ENCODE data around the gene ACTR10. TPM values are rescaled to one million over a fixed set of nuclear protein-coding genes. Genes with fewer than 3 reads are reported as not detected.
A peak's percentile ranks its signal among the peaks of the same experiment; 100 is the strongest.

The ACTR10 gene
- total RNA-seq, 2 experiments from 2014 or later: 42.5 to 60.4 TPM

DNA sequence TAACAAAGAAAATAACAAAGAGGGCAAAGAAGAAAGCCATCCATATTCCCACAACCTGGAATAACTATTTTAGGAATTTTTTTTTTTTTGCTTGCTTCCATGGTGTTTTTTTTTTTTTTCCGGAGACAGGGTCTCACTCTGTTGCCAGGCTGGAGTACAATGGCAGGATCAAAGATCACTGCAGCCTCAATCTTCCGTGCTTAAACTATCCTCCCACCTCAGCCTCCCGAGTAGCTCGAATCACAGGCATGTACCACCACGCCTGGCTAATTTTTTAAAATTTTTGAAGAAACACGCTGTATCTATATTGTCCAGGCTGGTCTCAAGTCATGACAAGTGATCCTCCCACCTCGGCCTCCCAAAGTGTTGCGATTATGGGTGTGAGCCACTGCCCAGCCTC lies 78.2 kb downstream of the ACTR10 start:
- H3K27ac ChIP-seq (ENCODE audit: low read depth, low read length, poor library complexity, severe bottlenecking): no peak overlapping the region
- peaks cover 14% of the 10 kb centered on the region; the same call in 1 of the 2 replicates for H4K20me1 ChIP-seq (ENCODE audit: insufficient read depth, low read length)
- intact Hi-C loops (cut with micrococcal nuclease; ENCODE audit: unreplicated experiment): no loop called here
- no peak for DNase-seq (ENCODE audit: low spot score)
- no peak for TF ChIP-seq EZH2phosphoT487 (IDR thresholded peaks at IDR 0.05; ENCODE audit: borderline replicate concordance, low read depth, low read length)
- TF ChIP-seq, protein P1, sequence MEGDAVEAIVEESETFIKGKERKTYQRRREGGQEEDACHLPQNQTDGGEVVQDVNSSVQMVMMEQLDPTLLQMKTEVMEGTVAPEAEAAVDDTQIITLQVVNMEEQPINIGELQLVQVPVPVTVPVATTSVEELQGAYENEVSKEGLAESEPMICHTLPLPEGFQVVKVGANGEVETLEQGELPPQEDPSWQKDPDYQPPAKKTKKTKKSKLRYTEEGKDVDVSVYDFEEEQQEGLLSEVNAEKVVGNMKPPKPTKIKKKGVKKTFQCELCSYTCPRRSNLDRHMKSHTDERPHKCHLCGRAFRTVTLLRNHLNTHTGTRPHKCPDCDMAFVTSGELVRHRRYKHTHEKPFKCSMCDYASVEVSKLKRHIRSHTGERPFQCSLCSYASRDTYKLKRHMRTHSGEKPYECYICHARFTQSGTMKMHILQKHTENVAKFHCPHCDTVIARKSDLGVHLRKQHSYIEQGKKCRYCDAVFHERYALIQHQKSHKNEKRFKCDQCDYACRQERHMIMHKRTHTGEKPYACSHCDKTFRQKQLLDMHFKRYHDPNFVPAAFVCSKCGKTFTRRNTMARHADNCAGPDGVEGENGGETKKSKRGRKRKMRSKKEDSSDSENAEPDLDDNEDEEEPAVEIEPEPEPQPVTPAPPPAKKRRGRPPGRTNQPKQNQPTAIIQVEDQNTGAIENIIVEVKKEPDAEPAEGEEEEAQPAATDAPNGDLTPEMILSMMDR (conservative IDR thresholded peaks at IDR 0.05; ENCODE audit: low read length): no peak
- H3K9me2 ChIP-seq (ENCODE audit: insufficient read depth, low read length): no peaks in the 10 kb centered on the region
- peaks cover 87% of the 10 kb centered on the region for H3K79me2 ChIP-seq (ENCODE audit: insufficient read depth, low read depth, low read length)
- H3K36me3 ChIP-seq (ENCODE audit: insufficient read depth, low read length): peaks cover 98% of the 10 kb centered on the region
- H3K4me3 ChIP-seq (ENCODE audit: low read depth, low read length, poor library complexity, severe bottlenecking): no peak overlapping the region
- CTCF ChIA-PET (ENCODE audit: unreplicated experiment): no interaction called here
- no peaks in the 10 kb centered on the region for H3K4me1 ChIP-seq (ENCODE audit: insufficient read depth, low read length, poor library complexity, severe bottlenecking)
- no TSS peak for BruUV-seq (replicated peaks)
- no peak overlapping the region for H2AFZ ChIP-seq (ENCODE audit: low read length)
- no peaks in the 10 kb centered on the region for H3K9me3 ChIP-seq (ENCODE audit: low read length)
- no peak overlapping the region for H3K4me2 ChIP-seq (ENCODE audit: low read length)
- POLR2A ChIA-PET: no interaction called here

DNA sequence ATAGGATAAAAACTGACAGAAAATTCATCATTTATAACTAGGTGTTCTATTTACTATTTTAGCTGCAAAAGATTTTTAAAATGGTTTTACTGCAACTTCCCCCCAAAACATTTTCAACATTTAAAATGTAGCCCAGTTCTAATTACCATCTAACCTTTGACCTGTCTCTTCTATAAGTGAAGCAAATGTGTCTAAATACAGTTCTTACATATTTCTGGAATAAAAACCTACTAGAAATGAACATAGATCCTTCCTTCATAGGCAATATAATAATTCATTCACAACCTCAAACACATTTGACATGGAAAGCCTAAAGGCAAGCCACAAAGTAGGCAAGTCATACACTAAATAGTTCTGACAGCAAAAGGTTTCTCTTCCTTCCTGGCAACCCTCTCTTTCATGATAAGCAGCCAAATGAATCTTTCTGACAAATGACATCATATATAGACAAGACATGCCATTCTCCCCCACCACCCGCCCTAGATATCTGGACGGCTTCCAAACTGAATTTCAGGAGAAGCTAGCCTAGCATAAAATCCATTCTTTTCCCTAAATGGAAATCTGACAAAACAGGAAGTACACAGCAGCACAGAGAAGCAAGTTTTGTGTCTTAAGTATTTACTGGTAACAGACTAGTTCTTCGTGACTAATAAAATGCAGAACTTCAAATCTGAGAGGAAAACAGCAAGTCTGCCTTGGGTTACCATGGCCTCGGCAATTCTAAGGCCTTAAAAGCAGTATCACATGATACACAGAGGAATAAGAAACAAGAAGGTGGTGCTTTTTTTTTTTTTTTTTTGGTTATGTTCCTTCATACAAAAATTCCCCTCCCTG lies 81.2 kb downstream of the ACTR10 start:
- Histone ChIP-seq H3K4me3 (ENCODE audit: low read depth, low read length, poor library complexity, severe bottlenecking) (no peak overlapping the region), H3K27ac (ENCODE audit: low read depth, low read length, poor library complexity, severe bottlenecking) (no peak overlapping the region), H3K79me2 (ENCODE audit: insufficient read depth, low read depth, low read length) (peaks cover 92% of the 10 kb centered on the region), H3K9me3 (ENCODE audit: low read length) (no peaks in the 10 kb centered on the region), H4K20me1 (ENCODE audit: insufficient read depth, low read length) (peaks cover 12% of the 10 kb centered on the region; the same call in 1 of the 2 replicates), H3K4me1 (ENCODE audit: insufficient read depth, low read length, poor library complexity, severe bottlenecking) (no peaks in the 10 kb centered on the region), H3K9me2 (ENCODE audit: insufficient read depth, low read length) (no peaks in the 10 kb centered on the region), H3K4me2 (ENCODE audit: low read length) (no peak overlapping the region), H3K36me3 (ENCODE audit: insufficient read depth, low read length) (peaks cover 99% of the 10 kb centered on the region), H2AFZ (ENCODE audit: low read length) (no peak overlapping the region)
- no peak for DNase-seq (ENCODE audit: low spot score)
- TF ChIP-seq, protein P1 (conservative IDR thresholded peaks at IDR 0.05; ENCODE audit: low read length): no peak
- no peak for TF ChIP-seq EZH2phosphoT487 (IDR thresholded peaks at IDR 0.05; ENCODE audit: borderline replicate concordance, low read depth, low read length)
- BruUV-seq (replicated peaks): TSS peak; percentile 1
- POLR2A ChIA-PET: interaction anchor here (0.7 to 0.8 kb wide), 2 partner anchors 12 to 24 kb away, joined by 3 read pairs; no protein-coding TSS in a partner anchor
- CTCF ChIA-PET (ENCODE audit: unreplicated experiment): no interaction called here
- intact Hi-C loops (cut with micrococcal nuclease; ENCODE audit: unreplicated experiment): no loop called here

DNA sequence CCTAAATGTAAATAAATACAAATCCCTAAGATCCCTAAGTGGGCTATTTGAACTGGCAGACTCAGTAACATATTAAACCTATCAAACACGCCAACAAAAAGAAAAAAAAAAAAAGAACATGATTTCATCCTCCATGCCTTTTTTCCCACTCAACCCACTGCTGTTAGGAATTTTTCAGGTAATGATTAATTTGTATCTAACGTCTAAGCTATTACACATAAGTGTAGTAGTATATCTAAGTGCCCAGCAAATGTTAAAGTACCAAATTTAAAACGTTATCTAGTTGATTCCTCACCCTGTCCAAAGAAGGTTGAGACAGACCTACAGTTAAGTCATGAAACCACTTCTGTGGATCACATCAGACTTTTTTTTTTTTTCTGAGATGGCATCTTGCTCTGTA lies 82.0 kb downstream of the ACTR10 start:
- no peak overlapping the region for H3K4me2 ChIP-seq (ENCODE audit: low read length)
- DNase-seq (ENCODE audit: low spot score): no peak
- ChIA-PET CTCF (ENCODE audit: unreplicated experiment) (no interaction called here), POLR2A (interaction anchor here (0.7 kb wide), 1 partner anchor 11 kb away, joined by 3 read pairs; no protein-coding TSS in a partner anchor)
- no peak overlapping the region for H3K27ac ChIP-seq (ENCODE audit: low read depth, low read length, poor library complexity, severe bottlenecking)
- no TSS peak for BruUV-seq (replicated peaks)
- intact Hi-C loops (cut with micrococcal nuclease; ENCODE audit: unreplicated experiment): no loop called here
- peaks cover 12% of the 10 kb centered on the region; the same call in 1 of the 2 replicates for H4K20me1 ChIP-seq (ENCODE audit: insufficient read depth, low read length)
- H3K79me2 ChIP-seq (ENCODE audit: insufficient read depth, low read depth, low read length): peaks cover 93% of the 10 kb centered on the region
- no peaks in the 10 kb centered on the region for H3K4me1 ChIP-seq (ENCODE audit: insufficient read depth, low read length, poor library complexity, severe bottlenecking)
- H3K9me2 ChIP-seq (ENCODE audit: insufficient read depth, low read length): no peaks in the 10 kb centered on the region
- H3K9me3 ChIP-seq (ENCODE audit: low read length): no peaks in the 10 kb centered on the region
- H3K4me3 ChIP-seq (ENCODE audit: low read depth, low read length, poor library complexity, severe bottlenecking): no peak overlapping the region
- H2AFZ ChIP-seq (ENCODE audit: low read length): no peak overlapping the region
- TF ChIP-seq, protein P1 (conservative IDR thresholded peaks at IDR 0.05; ENCODE audit: low read length): no peak
- no peak for TF ChIP-seq EZH2phosphoT487 (IDR thresholded peaks at IDR 0.05; ENCODE audit: borderline replicate concordance, low read depth, low read length)
- peaks cover 99% of the 10 kb centered on the region for H3K36me3 ChIP-seq (ENCODE audit: insufficient read depth, low read length)

Measured in OCI-LY7 (cell line).